ENCODE measurements around the gene GLUD1. TPM values are rescaled to one million over a fixed set of nuclear protein-coding genes. Genes with fewer than 3 reads are reported as not detected.
"Not testable (repeated sequence)": the region's sequence is repeated elsewhere in the genome, so short reads cannot be mapped to it uniquely, and the experiment has no call there.

Gene GLUD1
- total RNA-seq, 1 experiment from 2014 or later, result 101 TPM

GRCh38 chr10:87105446-87106124 lies 10.9 kb upstream of the GLUD1 start:
- H3K4ac ChIP-seq (ENCODE audit: low read depth, low read length), result no peak overlapping the region
- H3K23me2 ChIP-seq (ENCODE audit: insufficient read length, low read depth, low read length, poor library complexity, severe bottlenecking), result no peaks in the 10 kb centered on the region
- Mint-ChIP-seq H3K27ac (peak overlapping the region in 1 of 3 experiments; percentile 35; a peak in 2 of 7 replicates), H3K36me3 (ENCODE audit: insufficient read depth in 1 of 3, low read depth in 3 of 3) (peaks cover 2 to 52% (median 45%) of the 10 kb centered on the region in 3 experiments; a peak in 6 of 7 replicates), H3K4me1 (no peaks in the 10 kb centered on the region), H3K27me3 (ENCODE audit: low read depth) (no peaks in the 10 kb centered on the region), H3K4me3 (no peak overlapping the region), H3K9me3 (no peaks in the 10 kb centered on the region)
- no peak overlapping the region for H3K14ac ChIP-seq (ENCODE audit: insufficient read depth, low read length)
- no peak overlapping the region for H4K5ac ChIP-seq (ENCODE audit: insufficient read length, low read depth, low read length)
- no peak overlapping the region for H2AK5ac ChIP-seq (ENCODE audit: insufficient read length, low read length)
- no peak for TF ChIP-seq CTCF (conservative IDR thresholded peaks at IDR 0.05)
- H3K4me1 ChIP-seq (ENCODE audit: insufficient read depth, low read length), result no peaks in the 10 kb centered on the region
- H3K9me3 ChIP-seq (ENCODE audit: control insufficient read depth, low read depth, low read length), result no peaks in the 10 kb centered on the region
- H3K18ac ChIP-seq (ENCODE audit: insufficient read length, low read depth, low read length), result no peak overlapping the region
- no peak overlapping the region for H3T11ph ChIP-seq (ENCODE audit: low read length)
- H2BK20ac ChIP-seq (ENCODE audit: low read depth, low read length, poor library complexity, severe bottlenecking), result no peak overlapping the region
- H2BK5ac ChIP-seq (ENCODE audit: insufficient read length, low read length), result no peak overlapping the region
- no peak overlapping the region for H2AFZ ChIP-seq (ENCODE audit: low read length)
- no peak overlapping the region for H3K56ac ChIP-seq (ENCODE audit: insufficient read length, low read depth, low read length)
- H3K27me3 ChIP-seq (ENCODE audit: insufficient read depth, low read length), result no peaks in the 10 kb centered on the region
- no peak overlapping the region for H3K4me2 ChIP-seq (ENCODE audit: insufficient read depth, insufficient read length, low read length)
- H3K79me1 ChIP-seq (ENCODE audit: insufficient read depth, low read depth, low read length, poor library complexity, severe bottlenecking), result peaks cover 3% of the 10 kb centered on the region
- no peak overlapping the region for H3K23ac ChIP-seq (ENCODE audit: insufficient read length, low read depth, low read length)
- no peak overlapping the region for H4K8ac ChIP-seq (replicated peaks; ENCODE audit: insufficient read length, low read depth, low read length)
- H2BK15ac ChIP-seq (ENCODE audit: low read depth, low read length), result no peak overlapping the region
- H3K27ac ChIP-seq (ENCODE audit: insufficient read length, low read depth, low read length), result no peak overlapping the region
- peaks cover 2% of the 10 kb centered on the region; the same call in 1 of the 2 replicates for H3K79me2 ChIP-seq (ENCODE audit: insufficient read depth, low read length)
- H2BK12ac ChIP-seq (ENCODE audit: insufficient read length, low read depth, low read length), result no peak overlapping the region
- no peak overlapping the region for H2BK120ac ChIP-seq (ENCODE audit: low read depth, low read length, poor library complexity, severe bottlenecking)
- no peaks in the 10 kb centered on the region for H4K20me1 ChIP-seq (ENCODE audit: control insufficient read depth, insufficient read depth, insufficient read length)
- WGBS (ENCODE audit: extremely low coverage, insufficient read length, low lambda C conversion rate), result no CpG with 5 or more reads among the region's 7 CpGs
- H3K9ac ChIP-seq (ENCODE audit: extremely low read depth, insufficient read length, low read length), result no peak overlapping the region
- H4K91ac ChIP-seq (ENCODE audit: insufficient read length, low read depth, low read length), result no peak overlapping the region
- DNase-seq, result no peak

GRCh38 chr10:87104727-87105126 lies 10.1 kb upstream of the GLUD1 start:
- H3K4me3 Mint-ChIP-seq; H3K27me3 ChIP-seq (ENCODE audit: insufficient read depth, low read length); H3K27ac ChIP-seq (ENCODE audit: insufficient read length, low read depth, low read length); H3K9ac ChIP-seq (ENCODE audit: extremely low read depth, insufficient read length, low read length); H3K79me2 ChIP-seq (ENCODE audit: insufficient read depth, low read length); H2BK12ac ChIP-seq (ENCODE audit: insufficient read length, low read depth, low read length); H2BK5ac ChIP-seq (ENCODE audit: insufficient read length, low read length); H3K18ac ChIP-seq (ENCODE audit: insufficient read length, low read depth, low read length); H3K4ac ChIP-seq (ENCODE audit: low read depth, low read length); H2AK5ac ChIP-seq (ENCODE audit: insufficient read length, low read length); H3K23me2 ChIP-seq (ENCODE audit: insufficient read length, low read depth, low read length, poor library complexity, severe bottlenecking); H2AFZ ChIP-seq (ENCODE audit: low read length); H3K79me1 ChIP-seq (ENCODE audit: insufficient read depth, low read depth, low read length, poor library complexity, severe bottlenecking); H4K8ac ChIP-seq (replicated peaks; ENCODE audit: insufficient read length, low read depth, low read length); H2BK120ac ChIP-seq (ENCODE audit: low read depth, low read length, poor library complexity, severe bottlenecking); H3K56ac ChIP-seq (ENCODE audit: insufficient read length, low read depth, low read length); H2BK15ac ChIP-seq (ENCODE audit: low read depth, low read length); H3T11ph ChIP-seq (ENCODE audit: low read length); H4K20me1 ChIP-seq (ENCODE audit: control insufficient read depth, insufficient read depth, insufficient read length); H3K4me1 ChIP-seq (ENCODE audit: insufficient read depth, low read length); H3K4me2 ChIP-seq (ENCODE audit: insufficient read depth, insufficient read length, low read length); H4K5ac ChIP-seq (ENCODE audit: insufficient read length, low read depth, low read length); H4K91ac ChIP-seq (ENCODE audit: insufficient read length, low read depth, low read length); H3K27ac Mint-ChIP-seq; H3K27me3 Mint-ChIP-seq (ENCODE audit: low read depth); H3K23ac ChIP-seq (ENCODE audit: insufficient read length, low read depth, low read length); H3K9me3 ChIP-seq (ENCODE audit: control insufficient read depth, low read depth, low read length); H2BK20ac ChIP-seq (ENCODE audit: low read depth, low read length, poor library complexity, severe bottlenecking); H3K9me3 Mint-ChIP-seq; H3K4me1 Mint-ChIP-seq; DNase-seq; H3K14ac ChIP-seq (ENCODE audit: insufficient read depth, low read length): not testable (repeated sequence)
- peaks cover 2 to 56% (median 43%) of the 10 kb centered on the region in 3 experiments; a peak in 6 of 7 replicates for H3K36me3 Mint-ChIP-seq (ENCODE audit: insufficient read depth in 1 of 3, low read depth in 3 of 3)
- WGBS (ENCODE audit: extremely low coverage, insufficient read length, low lambda C conversion rate), result no CpG with 5 or more reads among the region's 8 CpGs

Data from H9 (cell line).